HG03521 (cell line): ENCODE results near the gene RIPPLY3.
A peak's percentile ranks its signal among the peaks of the same experiment; 100 is the strongest.
"Not testable (repeated sequence)": the region's sequence is repeated elsewhere in the genome, so short reads cannot be mapped to it uniquely, and the experiment has no call there.

Experiments used
- ATAC-seq: cut with Tn5 transposase; IDR thresholded peaks from one replicate; pipeline ENCODE4 v1.9.1; 2021; ENCODE audit warnings: mild to moderate bottlenecking, moderate library complexity; ENCODE audit not compliant: unreplicated experiment

The RIPPLY3 gene

GRCh38 chr21:37008724-37009123 is 2.2 kb downstream of the RIPPLY3 start:
- ATAC-seq = no peak

GRCh38 chr21:37009740-37010341 is 3.3 kb downstream of the RIPPLY3 start:
- ATAC-seq = peak; percentile 83

GRCh38 chr21:37017951-37018679 is 11.6 kb downstream of the RIPPLY3 start:
- no peak for ATAC-seq

- no peak for ATAC-seq
Measured at GRCh38 chr21:37026499-37026898, 20.0 kb downstream of the RIPPLY3 start.

GRCh38 chr21:37028570-37028969 is 22.1 kb downstream of the RIPPLY3 start:
- no peak for ATAC-seq

GRCh38 chr21:37030864-37031263 is 24.4 kb downstream of the RIPPLY3 start:
- no peak for ATAC-seq

- no peak for ATAC-seq
Measured at GRCh38 chr21:37032293-37032692, 25.8 kb downstream of the RIPPLY3 start.

- no peak for ATAC-seq
Measured at GRCh38 chr21:37032877-37033471, 26.5 kb downstream of the RIPPLY3 start.

GRCh38 chr21:37034394-37034793 is 27.9 kb downstream of the RIPPLY3 start:
- not testable (repeated sequence) for ATAC-seq

GRCh38 chr21:37036177-37036576 is 29.7 kb downstream of the RIPPLY3 start:
- no peak for ATAC-seq

- ATAC-seq = no peak
Measured at GRCh38 chr21:37039411-37040075, 33.0 kb downstream of the RIPPLY3 start.

- no peak for ATAC-seq
Measured at GRCh38 chr21:37040212-37040611, 33.7 kb downstream of the RIPPLY3 start.

GRCh38 chr21:37041706-37042271 is 35.3 kb downstream of the RIPPLY3 start:
- no peak for ATAC-seq

GRCh38 chr21:37043818-37044217 is 37.3 kb downstream of the RIPPLY3 start:
- ATAC-seq = no peak

GRCh38 chr21:37044643-37045042 is 38.1 kb downstream of the RIPPLY3 start:
- no peak for ATAC-seq

GRCh38 chr21:37045149-37045548 is 38.6 kb downstream of the RIPPLY3 start:
- ATAC-seq = no peak

- ATAC-seq = no peak
Measured at GRCh38 chr21:37045556-37045955, 39.1 kb downstream of the RIPPLY3 start.

- ATAC-seq = no peak
Measured at GRCh38 chr21:37047079-37047478, 40.6 kb downstream of the RIPPLY3 start.

GRCh38 chr21:37049741-37050140 is 43.2 kb downstream of the RIPPLY3 start:
- not testable (repeated sequence) for ATAC-seq

GRCh38 chr21:37055271-37055855 is 48.9 kb downstream of the RIPPLY3 start:
- no peak for ATAC-seq

GRCh38 chr21:37057614-37058013 is 51.1 kb downstream of the RIPPLY3 start:
- ATAC-seq = no peak
